Activated CD4-positive, alpha-beta T cell treated with anti-CD3 and anti-CD28 coated beads, Interleukin-2, amount 50 U/mL, for 4 hours (primary cell): ENCODE measurements around the gene NAA25.
"Not testable (repeated sequence)": the region's sequence is repeated elsewhere in the genome, so short reads cannot be mapped to it uniquely, and the experiment has no call there.

ENCODE experiments used
- DNase-seq, 2 experiments: peaks; one replicate each; pipeline ENCODE4 v3.0.0-alpha.2; 2020

Gene NAA25

GRCh38 chr12:112007945-112008344 is 100.6 kb downstream of the NAA25 start:
- no peak for DNase-seq

DNA sequence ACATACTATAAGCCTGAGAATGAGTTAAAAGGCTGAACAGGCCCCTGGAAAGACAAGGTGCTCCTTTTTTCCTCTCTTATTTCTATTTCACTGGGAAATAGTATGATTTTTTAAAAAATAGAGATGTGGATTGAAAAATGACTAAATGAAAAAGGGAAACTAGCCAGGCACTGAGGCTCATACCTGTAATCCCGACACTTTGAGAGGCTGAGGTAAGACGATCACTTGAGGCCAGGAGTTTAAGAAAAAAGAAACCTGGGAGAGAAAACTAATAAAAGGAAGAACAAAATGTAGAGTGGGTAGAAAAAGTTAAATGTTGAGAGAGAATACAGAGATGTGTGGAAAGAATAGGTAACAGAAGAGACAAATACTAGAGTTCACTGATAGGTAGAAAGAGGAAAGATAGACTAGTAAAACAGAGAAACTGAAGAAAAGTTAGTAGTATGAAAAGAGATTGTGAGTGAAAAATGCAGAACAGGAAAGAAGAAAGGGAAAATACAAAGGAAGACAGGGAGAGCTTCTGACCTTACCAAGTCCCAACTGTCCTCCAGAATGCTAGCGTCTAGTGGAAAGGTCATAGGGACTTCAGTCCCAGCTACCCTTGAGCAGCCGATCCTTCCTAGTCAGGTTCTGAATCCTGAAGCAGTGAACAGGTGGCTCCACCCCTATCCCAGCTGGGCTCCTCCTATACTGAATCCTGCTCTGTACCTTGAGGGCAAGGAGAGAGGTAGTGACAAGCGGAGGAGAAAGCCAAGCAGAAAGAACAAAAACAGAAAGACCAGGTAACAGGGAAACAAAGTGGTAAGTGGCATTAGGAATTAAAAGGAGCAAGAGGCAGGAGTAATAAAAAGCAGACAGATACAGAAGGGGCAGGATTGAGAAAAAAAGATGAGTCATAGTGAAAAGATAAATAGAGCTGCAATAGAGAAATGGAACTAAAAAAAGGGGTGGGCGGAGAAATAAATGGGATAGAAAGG is 102.9 kb downstream of the NAA25 start:
- no peak for DNase-seq

GRCh38 chr12:112004041-112004440 is 104.5 kb downstream of the NAA25 start:
- DNase-seq = no peak

- no peak for DNase-seq
These were observed 107.0 kb downstream of the NAA25 start for GRCh38 chr12:112001576-112001975.

- DNase-seq = no peak
These were observed 107.8 kb downstream of the NAA25 start for GRCh38 chr12:112000820-112001219.

DNA sequence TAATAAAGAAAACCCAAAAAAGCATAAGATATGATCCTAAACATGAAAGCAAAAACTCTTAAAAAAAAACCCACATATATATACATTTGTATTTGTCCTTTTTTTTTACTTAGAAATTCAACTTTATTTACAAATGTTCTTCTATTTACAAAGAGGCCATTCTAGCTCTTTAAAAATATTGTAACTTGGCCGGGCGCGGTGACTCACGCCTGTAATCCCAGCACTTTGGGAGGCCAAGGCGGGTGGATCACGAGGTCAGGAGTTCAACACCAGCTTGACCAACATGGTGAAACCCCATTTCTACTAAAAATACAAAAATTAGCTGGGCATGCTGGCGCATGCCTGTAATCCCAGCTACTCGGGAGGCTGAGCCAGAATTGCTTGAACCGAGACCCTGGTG is 109.5 kb downstream of the NAA25 start:
- not testable (repeated sequence) for DNase-seq

GRCh38 chr12:111998015-111998414 is 110.6 kb downstream of the NAA25 start:
- no peak for DNase-seq

DNA sequence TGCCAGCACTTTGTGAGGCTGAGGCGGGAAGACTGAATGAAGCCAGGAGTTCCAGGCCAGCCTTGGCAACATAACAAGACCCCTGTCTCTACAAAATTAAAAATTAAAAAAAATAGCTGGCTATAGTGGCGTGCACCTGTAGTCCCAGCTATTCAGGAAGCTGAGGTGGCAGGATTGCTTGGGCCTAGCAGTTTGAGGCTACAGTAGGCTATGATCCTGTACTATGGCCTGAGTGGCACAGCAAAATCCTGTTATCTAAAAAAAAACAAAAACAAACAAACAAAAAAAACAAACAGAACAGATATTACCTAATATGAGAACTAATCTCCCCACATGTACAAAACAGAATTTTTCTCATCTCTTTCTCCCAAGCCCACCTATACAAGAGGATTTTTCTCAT is 111.3 kb downstream of the NAA25 start:
- no peak for DNase-seq

DNA sequence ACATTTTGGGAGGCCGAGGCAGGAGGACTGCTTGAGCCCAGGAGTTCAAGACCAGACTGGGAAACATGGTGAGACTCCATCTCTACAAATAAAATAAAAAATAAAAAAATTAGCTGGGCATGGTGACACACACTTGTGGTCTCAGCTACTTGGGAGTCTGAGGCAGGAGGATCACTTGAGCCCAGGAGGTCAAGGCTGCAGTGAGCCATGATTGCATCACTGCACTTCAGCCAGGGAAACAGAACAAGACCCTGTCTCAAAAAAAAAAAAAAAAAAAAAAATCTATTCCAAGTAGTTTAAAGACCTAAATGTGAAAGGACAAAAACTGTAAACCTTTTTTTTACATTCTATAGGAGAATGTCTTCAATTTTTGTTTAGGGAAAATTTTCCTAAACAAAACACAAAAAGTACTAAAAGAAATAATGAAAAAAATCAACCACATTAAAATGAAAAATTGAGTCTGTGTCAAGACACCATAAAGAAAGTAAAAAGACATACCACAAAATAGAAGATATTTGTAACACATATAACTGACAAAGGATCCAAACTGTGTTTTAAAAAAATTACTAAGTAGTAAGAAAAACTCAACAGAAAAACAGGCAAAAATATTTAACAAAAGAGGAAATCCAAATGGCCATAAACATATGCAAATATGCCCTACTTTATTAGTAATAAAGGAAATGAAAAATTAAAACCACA is 112.7 kb downstream of the NAA25 start:
- no peak for DNase-seq

DNA sequence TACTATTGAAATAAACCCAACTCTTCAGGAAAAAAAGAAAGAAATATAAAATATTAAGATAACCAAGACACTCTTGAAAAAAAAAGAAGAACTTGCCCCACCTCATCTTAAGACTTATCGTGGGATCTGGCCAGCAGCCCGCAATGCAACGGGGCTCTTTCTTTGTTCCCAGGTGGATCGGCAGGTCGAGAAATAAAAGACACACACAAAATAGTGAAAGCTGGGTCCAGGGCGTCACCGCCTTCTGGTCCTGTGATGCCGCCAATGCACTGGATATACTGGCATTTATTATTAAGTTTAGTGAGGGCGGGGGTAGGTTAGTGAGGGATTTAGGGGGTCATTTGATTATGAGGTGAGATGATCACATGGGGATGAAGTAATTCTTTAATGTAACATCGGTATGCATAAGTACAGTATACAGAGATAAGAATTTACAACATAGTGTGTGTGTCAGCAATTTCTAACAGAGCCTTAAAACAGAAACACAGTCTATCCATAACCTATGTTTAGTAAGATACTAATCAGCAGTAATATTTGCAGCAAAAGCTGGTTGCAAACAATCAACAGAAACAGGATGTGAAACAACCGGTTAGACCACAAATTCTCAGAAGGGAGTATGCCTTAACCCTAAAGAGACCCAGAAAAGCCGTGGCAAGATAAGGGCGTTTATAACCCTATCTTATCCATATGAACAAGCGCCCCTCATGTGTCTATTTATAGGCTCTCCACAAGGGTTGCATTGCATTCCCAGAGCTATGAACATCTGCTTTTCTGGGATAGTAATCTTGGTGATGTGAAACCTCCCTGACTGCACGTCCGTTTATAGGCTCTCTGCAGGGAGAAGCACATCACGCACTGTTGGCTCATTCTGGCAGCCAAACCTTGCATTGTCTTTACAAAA is 114.1 kb downstream of the NAA25 start:
- not testable (repeated sequence) for DNase-seq

- DNase-seq = no peak
These were observed 115.1 kb downstream of the NAA25 start for GRCh38 chr12:111993292-111994150.

DNA sequence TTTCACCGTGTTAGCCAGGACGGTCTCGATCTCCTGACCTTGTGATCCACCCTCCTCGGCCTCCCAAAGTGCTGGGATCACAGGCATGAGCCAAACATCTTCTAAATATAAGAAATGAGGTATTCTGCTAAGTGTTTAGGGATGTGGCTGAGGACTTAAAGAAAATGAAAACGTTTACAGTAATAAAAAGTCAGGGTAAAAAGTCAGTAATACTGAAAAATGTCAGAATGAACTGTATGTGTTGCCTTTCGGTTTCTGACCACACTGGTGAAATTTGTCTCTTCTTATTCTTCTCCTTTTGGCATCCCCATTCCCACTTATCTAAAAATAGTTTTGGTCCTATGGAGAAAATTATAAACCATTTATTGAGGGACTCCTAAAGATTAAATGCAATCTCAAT is 116.1 kb downstream of the NAA25 start:
- DNase-seq = no peak

- DNase-seq = no peak
These were observed 116.6 kb downstream of the NAA25 start for GRCh38 chr12:111991946-111992345.

GRCh38 chr12:111991535-111991934 is 117.0 kb downstream of the NAA25 start:
- no peak for DNase-seq

- no peak for DNase-seq
These were observed 123.8 kb downstream of the NAA25 start for GRCh38 chr12:111984820-111985219.

- no peak for DNase-seq
These were observed 126.6 kb downstream of the NAA25 start for GRCh38 chr12:111981987-111982386.

DNA sequence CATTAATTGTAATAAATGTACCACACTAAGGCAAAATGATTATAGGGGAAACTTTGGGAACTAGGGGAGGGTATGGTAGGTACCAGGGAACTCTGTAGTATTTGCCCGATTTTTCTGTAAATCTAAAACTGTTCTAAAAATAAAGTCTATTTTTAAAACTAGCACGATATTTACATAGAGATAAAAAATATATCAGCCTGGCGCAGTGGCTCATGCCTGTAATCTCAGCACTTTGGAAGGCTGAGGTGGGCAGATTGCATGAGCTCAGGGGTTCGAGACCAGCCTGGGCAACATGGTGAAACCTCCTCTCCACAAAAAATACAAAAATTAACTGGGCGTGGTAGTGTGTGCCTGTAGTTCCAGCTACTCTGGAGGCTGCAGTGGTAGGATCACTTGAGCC is 128.0 kb downstream of the NAA25 start:
- DNase-seq = no peak

DNA sequence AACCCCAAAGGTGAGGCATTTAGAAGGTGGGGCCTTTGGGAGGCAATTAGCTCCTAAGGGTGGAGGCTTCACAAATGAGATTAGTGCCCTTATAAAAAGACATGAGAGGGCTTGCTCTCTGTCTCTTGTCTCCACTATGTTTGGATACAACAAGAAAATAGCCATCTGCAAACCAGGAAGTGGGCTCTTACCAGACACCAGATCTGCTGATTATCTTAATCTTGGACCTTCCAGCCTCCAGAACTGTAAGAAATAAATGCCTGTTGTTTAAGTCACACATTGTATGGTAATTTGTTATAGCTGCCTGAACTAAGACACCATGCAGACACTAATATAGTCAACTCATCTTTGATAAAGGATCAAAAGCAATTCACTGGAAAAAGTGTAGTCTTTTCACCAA is 130.0 kb downstream of the NAA25 start:
- no peak for DNase-seq

DNA sequence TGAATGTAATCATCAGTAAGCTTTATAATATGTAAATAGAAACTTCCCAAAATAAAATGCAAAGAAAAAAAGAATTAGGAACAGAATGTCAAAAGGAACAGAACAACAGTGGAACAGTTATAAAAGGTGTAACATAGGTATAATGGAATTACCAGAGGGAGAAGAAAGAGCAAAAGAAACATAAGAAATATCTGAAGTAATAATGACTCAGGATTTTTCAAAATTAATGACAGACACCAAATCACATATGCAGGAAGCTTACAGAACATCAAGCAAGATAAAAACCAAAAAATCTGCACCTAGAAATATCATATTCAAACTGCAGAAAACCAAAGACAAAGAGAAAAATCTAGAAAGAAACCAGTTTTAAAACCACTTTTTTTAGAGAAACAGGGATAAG is 131.7 kb downstream of the NAA25 start:
- DNase-seq = no peak
